NCI-H345 (cell line): ENCODE results near the gene JAGN1.
"Not testable (repeated sequence)": the region's sequence is repeated elsewhere in the genome, so short reads cannot be mapped to it uniquely, and the experiment has no call there.

ENCODE experiments used
- DNase-seq: peaks from one replicate; lab custom pipeline; 2025; lab: John Stamatoyannopoulos, UW

Gene JAGN1

DNA sequence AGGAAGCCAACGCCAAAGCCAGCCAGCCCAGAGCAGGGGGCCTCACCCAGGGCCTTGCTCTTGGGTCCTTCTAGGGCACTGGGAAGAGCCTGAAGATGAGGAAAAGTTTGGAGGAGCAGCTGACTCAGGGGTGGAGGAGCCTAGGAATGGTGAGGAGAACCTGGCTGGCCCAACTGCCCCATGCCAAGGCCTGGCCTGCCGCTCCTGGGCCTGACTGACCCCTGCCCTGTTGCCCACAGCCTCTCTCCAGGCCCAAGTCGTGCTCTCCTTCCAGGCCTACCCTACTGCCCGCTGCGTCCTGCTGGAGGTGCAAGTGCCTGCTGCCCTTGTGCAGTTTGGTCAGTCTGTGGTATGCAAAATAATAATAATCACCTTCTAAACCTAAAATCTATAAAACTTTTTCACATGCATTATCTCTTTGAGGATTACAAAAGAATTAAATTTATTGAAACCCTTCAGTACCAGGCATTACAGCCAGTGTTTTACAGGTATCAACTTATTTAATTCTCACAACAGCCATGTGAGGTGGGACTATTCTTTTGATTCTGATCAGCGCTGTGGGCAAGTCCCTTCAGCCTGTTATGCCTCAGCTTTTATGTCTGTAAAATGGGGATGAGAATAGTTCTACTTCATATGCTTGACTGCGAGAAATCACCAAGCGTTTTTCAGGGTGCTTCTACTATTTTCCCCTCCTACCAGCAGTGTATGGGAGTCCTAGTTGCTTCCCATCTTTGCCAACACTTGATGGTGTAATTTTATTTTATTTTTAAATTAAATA lies 28.0 kb downstream of the JAGN1 start:
- no peak for DNase-seq

DNA sequence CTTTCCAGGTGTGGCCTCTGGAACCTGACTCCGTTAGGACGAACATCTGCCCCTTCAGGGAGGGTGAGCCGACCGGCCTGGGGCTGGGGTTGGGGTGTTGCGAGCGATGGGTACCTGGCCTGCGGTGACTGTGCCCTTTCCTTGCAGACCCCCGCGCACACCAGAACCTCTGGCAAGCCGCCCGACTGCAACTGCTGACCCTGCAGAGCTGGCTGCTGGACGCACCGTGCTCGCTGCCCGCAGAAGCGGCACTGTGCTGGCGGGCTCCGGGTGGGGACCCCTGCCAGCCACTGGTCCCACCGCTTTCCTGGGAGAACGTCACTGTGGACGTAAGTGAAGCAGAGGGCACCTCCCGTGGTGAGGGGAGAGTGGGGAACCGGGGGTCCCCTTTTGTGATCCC lies 37.7 kb downstream of the JAGN1 start:
- DNase-seq: no peak

DNA sequence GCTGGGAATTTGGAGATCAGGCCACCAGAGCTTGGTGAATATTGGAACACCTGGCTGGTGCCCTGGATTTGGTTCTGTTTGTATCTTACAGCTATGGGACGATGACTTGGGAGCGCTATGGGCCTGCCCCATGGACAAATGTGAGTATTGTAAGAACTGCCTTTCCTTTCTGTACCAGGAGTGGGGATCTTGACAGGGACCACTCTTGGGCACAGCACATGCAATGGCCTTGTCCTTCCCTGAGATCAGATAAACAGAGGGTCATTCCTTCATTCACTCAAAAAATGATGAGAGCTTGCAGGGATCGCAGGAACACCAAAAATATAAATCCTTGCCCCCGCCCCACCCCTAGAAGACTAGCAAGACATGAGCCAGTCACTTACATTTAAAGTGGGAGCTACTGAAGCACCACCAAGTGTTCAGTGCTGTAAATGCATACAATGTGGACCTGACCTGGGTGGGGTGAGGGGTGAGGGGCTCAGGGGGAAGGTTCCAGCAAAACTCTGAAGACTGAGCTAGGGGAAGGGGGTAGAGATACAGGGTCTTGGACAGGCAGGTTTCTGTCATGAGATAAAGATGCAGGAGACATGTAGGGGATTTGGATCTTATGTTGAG lies 40.5 kb downstream of the JAGN1 start:
- DNase-seq: no peak

DNA sequence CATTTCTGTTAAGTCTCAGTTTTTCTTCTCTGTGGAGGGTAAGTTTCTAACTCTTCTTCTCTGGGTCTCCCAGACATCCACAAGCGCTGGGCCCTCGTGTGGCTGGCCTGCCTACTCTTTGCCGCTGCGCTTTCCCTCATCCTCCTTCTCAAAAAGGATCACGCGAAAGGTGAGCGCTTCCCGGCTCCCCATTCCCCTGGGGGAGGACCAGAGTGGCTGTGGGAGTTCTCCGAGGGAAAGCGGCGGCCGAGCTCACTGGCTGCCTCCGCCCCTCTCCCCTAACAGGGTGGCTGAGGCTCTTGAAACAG lies 42.1 kb downstream of the JAGN1 start:
- DNase-seq: no peak

DNA sequence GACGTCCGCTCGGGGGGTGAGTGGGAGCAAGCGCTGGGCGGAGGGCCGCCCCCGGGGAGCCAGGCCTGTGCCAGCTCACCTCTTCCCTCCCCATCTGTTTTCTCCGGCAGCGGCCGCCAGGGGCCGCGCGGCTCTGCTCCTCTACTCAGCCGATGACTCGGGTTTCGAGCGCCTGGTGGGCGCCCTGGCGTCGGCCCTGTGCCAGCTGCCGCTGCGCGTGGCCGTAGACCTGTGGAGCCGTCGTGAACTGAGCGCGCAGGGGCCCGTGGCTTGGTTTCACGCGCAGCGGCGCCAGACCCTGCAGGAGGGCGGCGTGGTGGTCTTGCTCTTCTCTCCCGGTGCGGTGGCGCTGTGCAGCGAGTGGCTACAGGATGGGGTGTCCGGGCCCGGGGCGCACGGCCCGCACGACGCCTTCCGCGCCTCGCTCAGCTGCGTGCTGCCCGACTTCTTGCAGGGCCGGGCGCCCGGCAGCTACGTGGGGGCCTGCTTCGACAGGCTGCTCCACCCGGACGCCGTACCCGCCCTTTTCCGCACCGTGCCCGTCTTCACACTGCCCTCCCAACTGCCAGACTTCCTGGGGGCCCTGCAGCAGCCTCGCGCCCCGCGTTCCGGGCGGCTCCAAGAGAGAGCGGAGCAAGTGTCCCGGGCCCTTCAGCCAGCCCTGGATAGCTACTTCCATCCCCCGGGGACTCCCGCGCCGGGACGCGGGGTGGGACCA lies 42.6 kb downstream of the JAGN1 start:
- DNase-seq: peak; percentile 73

DNA sequence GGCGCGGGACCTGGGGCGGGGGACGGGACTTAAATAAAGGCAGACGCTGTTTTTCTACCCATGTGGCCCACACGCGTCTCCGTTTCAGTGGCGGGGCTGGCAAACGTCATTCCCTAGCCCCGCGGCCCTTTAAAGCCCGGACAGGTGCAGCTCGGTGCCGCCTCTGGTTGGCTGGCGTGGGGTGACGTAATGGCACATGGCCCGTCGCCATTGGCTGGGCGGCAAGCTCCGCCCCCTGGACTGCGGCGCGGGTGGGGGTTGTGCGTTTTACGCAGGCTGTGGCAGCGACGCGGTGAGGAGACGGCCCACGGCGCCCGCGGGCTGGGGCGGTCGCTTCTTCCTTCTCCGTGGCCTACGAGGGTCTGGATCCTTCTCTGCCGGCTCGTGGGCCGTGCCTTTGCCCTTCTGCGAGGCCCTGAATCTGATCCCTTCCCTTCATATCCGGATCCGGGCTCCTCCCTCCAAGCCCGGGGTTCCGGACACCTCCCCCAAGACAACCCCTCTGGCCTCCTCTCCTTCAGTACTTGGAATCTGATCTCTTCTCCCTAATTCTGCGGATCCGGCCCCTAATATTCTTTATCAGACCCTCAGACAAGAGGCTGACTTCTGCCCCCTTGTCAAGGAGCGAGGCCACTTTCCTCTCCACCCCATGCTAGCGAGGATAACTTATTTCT lies 43.3 kb downstream of the JAGN1 start, which contains the start of gene CRELD1:
CRELD1 (plus strand) TSS at position 274 of the 674 bp plus-strand sequence. CDS start 605 bp downstream, outside the sequence.
- DNase-seq: peak; percentile 95

DNA sequence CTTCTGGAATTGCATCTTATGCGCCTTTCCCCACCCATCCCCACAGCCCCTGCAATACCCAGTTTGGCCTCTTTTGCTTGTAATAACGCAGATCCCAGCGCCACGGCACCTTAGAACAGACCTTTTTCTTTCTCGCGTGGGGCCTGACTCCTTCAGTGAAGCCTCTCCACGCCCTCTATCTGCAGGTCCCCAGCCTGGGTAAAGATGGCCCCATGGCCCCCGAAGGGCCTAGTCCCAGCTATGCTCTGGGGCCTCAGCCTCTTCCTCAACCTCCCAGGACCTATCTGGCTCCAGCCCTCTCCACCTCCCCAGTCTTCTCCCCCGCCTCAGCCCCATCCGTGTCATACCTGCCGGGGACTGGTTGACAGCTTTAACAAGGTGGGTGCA lies 43.8 kb downstream of the JAGN1 start:
- no peak for DNase-seq

DNA sequence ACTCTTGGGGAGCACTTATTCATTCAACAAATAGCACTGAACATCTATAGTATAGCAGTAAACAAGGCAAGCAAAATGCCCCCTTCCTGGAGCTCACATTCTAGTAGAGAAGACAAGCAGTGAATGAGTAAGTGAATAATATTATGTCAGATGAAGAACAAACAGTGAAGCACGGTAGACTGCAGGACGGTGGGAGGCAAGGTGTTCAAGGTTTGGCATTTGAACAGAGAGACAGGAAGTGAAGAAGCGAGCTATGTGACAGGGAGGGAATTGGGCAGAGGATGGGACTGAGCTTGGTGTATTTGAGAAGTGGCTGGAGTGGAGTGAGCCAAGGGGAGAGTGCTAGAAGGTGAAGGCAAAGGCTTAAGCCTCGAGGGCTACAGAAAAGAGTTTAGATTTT lies 44.6 kb downstream of the JAGN1 start:
- DNase-seq: no peak

DNA sequence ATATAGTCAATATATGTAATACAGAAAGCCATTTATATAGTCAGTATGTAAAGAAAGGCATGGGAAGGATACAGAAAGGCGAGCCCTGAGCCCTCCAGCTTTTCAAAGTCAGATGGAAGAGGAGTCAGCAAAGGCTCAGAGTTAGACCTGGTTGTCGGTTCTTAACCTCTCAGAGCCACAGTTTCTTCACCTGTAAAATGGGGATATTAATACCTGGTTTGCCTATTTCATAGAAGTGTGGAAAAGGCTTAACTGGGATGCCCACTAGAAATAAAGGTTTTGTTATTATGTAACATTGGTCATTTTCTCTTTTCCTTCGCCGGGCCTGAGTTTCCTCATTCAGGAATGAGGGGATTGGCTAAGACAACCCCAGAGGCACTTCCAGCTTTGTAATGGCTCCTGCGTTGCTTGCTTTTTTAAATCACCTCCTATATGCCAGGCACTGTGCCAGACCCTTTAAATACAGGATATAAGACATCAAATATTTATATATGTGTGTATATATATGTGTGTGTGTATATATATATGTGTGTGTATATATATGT lies 45.6 kb downstream of the JAGN1 start:
- no peak for DNase-seq

DNA sequence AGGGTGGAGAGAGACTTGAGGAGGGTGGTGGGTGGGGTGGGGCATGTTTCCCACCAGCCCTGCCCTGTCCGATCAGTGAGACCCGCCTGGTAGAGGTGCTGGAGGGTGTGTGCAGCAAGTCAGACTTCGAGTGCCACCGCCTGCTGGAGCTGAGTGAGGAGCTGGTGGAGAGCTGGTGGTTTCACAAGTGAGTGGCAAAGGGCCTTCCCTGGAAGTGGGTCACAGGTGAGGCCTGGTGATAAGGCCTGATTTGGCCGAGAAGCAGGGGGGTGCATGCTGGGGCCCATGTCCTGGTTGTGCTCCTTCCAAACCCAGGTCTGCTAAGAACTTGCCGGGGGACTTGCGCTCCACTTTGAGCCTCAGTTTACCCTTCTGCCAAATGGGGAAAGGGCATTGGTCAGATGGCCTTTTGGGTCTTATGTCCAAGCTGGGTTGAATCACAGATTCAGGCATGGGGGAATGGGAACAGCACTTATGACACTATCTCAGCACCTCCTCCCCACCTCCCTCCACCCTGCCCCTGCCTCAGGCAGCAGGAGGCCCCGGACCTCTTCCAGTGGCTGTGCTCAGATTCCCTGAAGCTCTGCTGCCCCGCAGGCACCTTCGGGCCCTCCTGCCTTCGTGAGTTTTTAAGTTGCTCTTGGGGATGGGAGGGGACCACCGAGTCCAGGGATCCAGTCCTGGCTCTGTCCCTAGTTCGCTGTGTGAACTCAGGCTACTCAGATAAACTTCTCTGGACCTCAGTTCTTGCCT lies 47.3 kb downstream of the JAGN1 start:
- no peak for DNase-seq

DNA sequence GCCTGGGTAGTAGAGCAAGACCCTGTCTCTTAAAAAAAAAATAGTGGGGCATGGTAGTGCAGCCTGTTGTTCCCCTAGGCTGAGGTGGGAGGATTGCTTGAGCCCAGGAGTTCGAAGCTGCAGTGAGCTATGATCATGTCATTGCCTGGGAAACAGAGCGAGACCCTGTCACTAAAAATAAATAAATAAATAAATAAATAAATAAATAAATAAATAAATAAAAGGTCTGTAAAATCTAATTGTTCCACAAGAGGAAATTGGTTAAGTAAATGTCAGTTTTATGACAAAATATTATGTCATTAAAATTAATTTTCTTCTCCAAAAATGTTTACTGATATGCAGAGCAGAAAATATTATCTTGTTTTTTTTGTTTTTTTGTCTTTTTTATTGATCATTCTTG lies 48.6 kb downstream of the JAGN1 start:
- DNase-seq: no peak

DNA sequence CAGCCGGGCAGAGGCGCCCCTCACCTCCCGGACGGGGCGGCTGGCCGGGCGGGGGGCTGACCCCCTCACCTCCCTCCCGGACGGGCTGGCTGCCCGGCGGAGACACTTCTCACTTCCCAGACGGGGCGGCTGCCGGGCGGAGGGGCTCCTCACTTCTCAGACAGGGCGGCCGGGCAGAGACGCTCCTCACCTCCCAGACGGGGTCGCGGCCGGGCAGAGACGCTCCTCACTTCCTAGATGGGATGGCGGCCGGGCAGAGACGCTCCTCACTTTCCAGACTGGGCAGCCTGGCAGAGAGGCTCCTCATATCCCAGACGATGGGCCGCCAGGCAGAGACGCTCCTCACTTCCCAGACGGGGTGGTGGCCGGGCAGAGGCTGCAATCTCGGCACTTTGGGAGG lies 49.5 kb downstream of the JAGN1 start:
- not testable (repeated sequence) for DNase-seq

DNA sequence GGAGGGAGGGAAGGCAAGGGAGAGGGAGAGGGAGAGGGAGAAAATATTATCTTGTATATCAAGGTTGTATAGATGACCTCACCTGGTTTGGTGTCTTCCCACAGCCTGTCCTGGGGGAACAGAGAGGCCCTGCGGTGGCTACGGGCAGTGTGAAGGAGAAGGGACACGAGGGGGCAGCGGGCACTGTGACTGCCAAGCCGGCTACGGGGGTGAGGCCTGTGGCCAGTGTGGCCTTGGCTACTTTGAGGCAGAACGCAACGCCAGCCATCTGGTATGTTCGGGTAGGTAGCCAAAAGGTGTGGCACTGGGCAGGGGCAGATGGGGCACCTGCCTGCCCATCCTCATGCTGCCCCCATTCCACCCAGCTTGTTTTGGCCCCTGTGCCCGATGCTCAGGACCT lies 50.3 kb downstream of the JAGN1 start:
- no peak for DNase-seq

DNA sequence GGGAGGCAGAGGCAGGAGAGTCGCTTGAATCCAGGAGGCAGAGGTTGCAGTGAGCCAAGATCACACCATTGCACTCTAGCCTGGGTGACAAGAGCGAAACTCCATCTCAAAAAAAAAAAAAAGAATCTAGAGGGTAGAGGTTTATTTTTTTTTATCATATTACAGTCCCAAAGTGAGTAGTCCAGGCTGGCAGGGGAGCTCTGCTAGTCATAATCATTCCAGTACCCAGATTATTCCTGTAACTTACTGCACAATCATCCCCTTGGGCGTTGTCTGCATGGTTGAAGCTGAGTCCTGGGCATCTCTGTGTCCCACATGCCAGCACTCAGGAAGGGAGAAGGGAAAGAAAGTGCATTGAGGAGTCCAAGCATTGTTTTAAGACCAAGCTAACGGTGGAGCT lies 51.8 kb downstream of the JAGN1 start:
- DNase-seq: no peak

DNA sequence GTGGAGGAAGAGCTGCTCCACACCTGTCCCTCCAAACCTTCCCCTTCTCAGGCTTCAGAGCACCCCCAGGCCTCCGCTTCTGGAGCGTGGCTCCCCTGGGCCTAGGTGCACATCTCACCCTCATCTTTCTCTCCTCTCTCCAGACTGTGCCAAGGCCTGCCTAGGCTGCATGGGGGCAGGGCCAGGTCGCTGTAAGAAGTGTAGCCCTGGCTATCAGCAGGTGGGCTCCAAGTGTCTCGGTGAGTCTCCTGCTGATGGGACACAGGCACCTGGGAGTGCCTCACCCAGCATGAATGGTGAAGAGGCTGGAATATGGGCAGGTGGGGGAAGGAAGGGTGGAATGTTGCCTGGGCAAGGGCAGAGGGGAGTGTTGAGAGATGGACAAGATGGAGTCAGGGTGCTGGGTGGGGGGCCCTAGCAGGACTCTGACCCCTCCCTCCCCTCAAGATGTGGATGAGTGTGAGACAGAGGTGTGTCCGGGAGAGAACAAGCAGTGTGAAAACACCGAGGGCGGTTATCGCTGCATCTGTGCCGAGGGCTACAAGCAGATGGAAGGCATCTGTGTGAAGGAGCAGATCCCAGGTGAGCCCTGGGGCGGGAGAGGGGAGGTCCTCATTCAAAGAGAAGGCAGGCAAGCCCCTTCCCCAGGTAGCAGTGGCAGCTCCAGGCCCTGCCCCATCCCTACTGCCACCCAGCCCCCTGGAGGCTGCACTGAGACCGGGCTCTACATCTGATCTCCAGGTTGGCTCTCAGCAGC lies 52.7 kb downstream of the JAGN1 start:
- DNase-seq: no peak
